ENCODE results near the gene ENDOD1.

The ENDOD1 gene

DNA sequence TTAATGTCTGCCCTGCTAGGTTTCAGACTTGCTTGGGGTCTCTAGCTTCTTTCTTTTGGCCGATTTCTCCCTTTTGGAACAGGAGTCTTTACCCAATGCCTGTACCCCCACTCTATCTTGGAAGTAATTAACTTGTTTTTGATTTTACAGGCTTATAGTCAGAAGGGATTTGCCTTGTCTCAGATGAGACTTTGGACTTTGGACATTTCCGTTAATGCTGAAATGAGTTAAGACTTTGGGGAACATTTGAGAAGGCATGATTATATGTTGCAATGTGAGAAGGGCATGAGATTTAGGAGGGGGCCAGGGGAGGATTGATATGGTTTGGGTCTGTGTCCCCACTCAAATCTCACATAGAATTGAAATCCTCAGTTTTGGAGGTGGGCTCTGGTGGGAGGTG is 35.3 kb upstream of the ENDOD1 start:
- TF ChIP-seq, protein P1, sequence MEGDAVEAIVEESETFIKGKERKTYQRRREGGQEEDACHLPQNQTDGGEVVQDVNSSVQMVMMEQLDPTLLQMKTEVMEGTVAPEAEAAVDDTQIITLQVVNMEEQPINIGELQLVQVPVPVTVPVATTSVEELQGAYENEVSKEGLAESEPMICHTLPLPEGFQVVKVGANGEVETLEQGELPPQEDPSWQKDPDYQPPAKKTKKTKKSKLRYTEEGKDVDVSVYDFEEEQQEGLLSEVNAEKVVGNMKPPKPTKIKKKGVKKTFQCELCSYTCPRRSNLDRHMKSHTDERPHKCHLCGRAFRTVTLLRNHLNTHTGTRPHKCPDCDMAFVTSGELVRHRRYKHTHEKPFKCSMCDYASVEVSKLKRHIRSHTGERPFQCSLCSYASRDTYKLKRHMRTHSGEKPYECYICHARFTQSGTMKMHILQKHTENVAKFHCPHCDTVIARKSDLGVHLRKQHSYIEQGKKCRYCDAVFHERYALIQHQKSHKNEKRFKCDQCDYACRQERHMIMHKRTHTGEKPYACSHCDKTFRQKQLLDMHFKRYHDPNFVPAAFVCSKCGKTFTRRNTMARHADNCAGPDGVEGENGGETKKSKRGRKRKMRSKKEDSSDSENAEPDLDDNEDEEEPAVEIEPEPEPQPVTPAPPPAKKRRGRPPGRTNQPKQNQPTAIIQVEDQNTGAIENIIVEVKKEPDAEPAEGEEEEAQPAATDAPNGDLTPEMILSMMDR (conservative IDR thresholded peaks at IDR 0.05; ENCODE audit: low read depth, low read length): no peak
- no peak for DNase-seq (ENCODE audit: low read depth)
- H3K4me3 ChIP-seq (ENCODE audit: low read length): no peak overlapping the region

DNA sequence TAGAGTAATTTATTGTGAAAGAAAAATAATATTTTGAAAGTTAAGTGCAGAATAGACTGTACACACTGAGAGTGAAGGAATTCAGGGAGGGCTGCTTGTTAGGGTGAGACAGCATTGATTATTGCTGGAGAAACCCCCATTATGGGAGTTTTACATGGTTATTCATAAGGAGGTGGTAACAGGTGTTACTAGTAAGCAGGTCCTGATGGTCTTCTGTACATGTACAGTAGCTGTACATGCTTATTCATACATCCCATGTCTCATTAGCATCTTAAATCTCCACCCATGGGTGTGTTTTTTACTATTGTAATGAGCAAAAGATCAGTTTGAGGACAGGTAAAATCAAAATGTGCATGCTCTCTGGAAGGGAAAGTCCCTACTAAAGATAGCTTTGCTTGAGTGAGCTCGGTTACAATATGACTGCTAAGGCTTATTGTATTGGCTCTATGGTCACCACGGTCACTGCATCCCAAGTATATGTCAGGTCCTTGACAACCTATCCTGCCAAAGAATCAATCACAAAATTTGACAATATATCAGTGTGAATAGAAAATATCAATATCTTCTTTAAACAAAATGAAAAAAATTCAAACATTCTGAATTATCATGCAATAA is 34.3 kb upstream of the ENDOD1 start:
- TF ChIP-seq, protein P1 (conservative IDR thresholded peaks at IDR 0.05; ENCODE audit: low read depth, low read length): no peak
- no peak overlapping the region for H3K4me3 ChIP-seq (ENCODE audit: low read length)
- DNase-seq (ENCODE audit: low read depth): no peak

DNA sequence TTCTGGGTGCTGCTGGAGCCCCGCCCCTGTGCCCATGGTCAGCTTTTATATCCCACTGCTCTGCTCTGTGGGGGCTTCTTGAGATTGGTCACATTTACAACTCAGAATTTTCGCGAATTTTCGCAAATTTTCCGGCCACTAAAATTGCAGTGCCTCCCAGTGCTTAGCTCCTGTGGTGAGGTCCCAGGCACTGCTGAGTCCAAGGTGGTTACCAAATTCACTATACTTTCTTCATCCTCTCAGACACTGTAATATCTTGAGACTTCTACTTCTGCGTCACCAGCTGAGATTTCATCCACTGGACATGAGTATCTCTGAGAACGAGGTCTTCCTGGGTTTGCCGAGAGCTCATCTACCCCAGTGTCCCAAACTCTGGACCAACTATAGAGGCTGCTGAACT is 31.7 kb upstream of the ENDOD1 start:
- TF ChIP-seq, protein P1 (conservative IDR thresholded peaks at IDR 0.05; ENCODE audit: low read depth, low read length): no peak
- no peak for DNase-seq (ENCODE audit: low read depth)
- H3K4me3 ChIP-seq (ENCODE audit: low read length): no peak overlapping the region

DNA sequence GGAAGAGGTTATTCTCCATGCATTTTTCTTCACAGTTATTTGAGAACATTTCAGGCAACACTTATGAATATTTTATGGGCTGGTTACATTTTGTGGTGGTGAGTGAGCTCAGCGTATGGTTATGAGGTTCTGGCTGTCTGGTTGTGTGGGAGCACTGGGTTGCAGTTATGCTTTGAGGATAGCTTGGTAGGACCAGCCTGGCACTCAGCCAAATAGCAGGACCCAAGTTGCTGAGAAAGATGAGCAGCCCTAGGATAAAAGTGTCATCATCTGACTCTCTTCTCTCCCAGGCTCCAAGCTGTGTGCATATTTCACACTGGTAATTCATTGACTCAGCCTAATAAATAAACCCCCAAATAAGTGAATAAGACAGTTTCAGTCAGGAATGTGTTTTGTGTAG is 31.0 kb upstream of the ENDOD1 start:
- TF ChIP-seq, protein P1 (conservative IDR thresholded peaks at IDR 0.05; ENCODE audit: low read depth, low read length): no peak
- no peak for DNase-seq (ENCODE audit: low read depth)

DNA sequence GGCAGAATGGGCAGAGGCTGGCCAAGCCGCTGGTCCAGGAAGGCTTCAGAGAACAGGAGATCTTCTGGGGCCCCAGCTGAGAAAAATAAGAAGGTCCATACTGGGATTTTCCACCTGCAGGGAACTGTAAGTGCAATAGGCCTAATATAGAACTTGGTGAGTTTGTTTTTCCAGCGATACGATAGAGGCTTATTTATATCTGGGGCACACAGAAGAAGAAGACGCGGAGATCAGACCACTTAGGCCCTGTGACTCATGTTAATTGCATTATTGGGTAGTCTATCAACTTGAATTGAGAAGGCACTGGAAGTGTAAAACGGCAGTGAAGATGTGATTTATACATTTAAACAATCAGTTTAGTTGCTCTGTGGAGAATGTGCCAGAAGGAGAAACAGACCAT is 30.6 kb upstream of the ENDOD1 start:
- H3K4me3 ChIP-seq (ENCODE audit: low read length): no peak overlapping the region
- TF ChIP-seq, protein P1 (conservative IDR thresholded peaks at IDR 0.05; ENCODE audit: low read depth, low read length): no peak
- DNase-seq (ENCODE audit: low read depth): no peak

More for the DNA sequence above, 31.0 kb upstream of the ENDOD1 start:
- H3K4me3 ChIP-seq (ENCODE audit: low read length): no peak overlapping the region

DNA sequence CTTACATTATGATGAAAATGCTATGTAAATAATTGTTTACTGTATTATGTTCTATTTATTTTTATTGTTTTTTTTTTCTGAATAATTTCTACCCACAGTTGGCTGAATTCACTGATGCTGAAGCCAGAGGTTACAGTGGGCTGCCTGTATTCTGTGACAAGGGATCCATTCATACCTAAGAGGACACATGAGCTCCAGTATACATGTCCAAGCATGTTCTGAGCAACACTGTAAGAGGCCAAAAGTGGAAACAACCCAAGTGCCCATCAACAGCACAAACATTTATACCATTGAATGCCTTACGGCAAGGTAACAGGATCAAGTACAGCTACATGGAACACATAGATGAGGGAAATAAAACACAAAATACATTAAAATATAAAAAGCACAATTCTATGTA is 24.3 kb upstream of the ENDOD1 start:
- no peak for DNase-seq (ENCODE audit: low read depth)
- H3K4me3 ChIP-seq (ENCODE audit: low read length): no peak overlapping the region
- TF ChIP-seq, protein P1 (conservative IDR thresholded peaks at IDR 0.05; ENCODE audit: low read depth, low read length): no peak

DNA sequence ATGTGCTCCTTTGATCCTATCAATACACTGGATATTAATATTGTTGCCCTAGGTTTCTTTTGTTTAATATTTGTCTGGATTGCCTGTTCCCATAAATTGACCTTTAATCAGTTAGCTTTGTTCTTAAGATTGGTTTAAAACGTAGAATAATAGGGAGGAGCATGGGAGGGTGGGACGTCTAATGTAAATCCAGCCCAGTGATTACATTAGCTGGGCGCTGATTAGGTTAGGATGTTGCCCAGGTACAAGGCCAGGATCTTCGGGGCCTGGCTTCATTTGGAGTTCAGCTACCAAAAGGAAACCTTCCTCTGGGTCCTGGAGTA is 23.0 kb upstream of the ENDOD1 start, which contains the start of gene SRSF8:
Gene SRSF8, plus strand, starts transcription at position 204 of the 323 bp plus-strand sequence. CDS start 308 bp downstream, outside the sequence.
- TF ChIP-seq, protein P1 (conservative IDR thresholded peaks at IDR 0.05; ENCODE audit: low read depth, low read length): no peak
- H3K4me3 ChIP-seq (ENCODE audit: low read length): peak within 1 kb of the TSS; percentile 59
- no peak for DNase-seq (ENCODE audit: low read depth)

Measured in retinal pigment epithelial cell (primary cell).